ENCODE data around the gene NF1. TPM values are rescaled to one million over a fixed set of nuclear protein-coding genes. Genes with fewer than 3 reads are reported as not detected.

Gene NF1
- total and polyA plus RNA-seq, 3 donors from 2014 or later: 60.6 to 99.0 (median 97.6) TPM

DNA sequence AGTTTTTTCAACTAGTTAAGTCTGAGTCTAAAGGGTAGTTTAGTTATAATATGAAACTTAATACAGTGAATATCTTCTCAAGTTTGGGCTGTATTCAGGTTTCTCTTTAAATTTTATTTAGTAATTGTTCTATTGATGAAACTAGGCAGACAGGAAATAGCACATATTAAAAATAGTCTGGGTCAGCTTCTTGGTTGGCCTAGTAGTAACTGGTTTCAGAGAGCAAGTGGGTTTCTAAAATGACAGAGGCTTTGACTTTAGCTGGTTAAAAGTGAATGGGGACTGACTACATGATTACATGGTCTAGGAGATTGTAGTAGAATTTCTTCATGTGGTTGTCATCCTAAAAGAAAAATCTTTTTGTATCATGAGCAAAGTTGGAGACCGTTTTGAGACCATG, 155.5 kb downstream of the NF1 start:
- 50 to 70% methylated on average over 1 of the region's 1 CpG for WGBS, 2 donors
- intact Hi-C loops (cut with DNase I; ENCODE audit: low total_unique reads): no loop called here
- no peaks in the 10 kb centered on the region for H3K9me3 ChIP-seq

GRCh38 chr17:31251105-31251969, 156.6 kb downstream of the NF1 start:
- no peak for TF ChIP-seq CTCF (IDR thresholded peaks at IDR 0.05)
- no peak for TF ChIP-seq POLR2A (IDR thresholded peaks at IDR 0.05)
- no peaks in the 10 kb centered on the region for H3K9me3 ChIP-seq
- no peaks in the 10 kb centered on the region for H3K27me3 ChIP-seq
- peaks cover 16% of the 10 kb centered on the region for H3K4me1 ChIP-seq
- H3K36me3 ChIP-seq (ENCODE audit: low read depth, missing control alignments): no peaks in the 10 kb centered on the region
- no peak overlapping the region for H3K4me3 ChIP-seq
- DNase-seq: no peak
- intact Hi-C loops (cut with DNase I; ENCODE audit: low total_unique reads): no loop called here
- 66 to 79% methylated on average over 1 of the region's 1 CpG for WGBS, 2 donors
- H3K27ac ChIP-seq: peak overlapping the region in 1 of 2 donors; percentile 18

More for the DNA sequence above, 155.5 kb downstream of the NF1 start:
- DNase-seq: no peak
- H3K36me3 ChIP-seq (ENCODE audit: low read depth, missing control alignments): no peaks in the 10 kb centered on the region
- H3K27me3 ChIP-seq: no peaks in the 10 kb centered on the region
- peaks cover 16% of the 10 kb centered on the region for H3K4me1 ChIP-seq
- H3K4me3 ChIP-seq: no peak overlapping the region
- no peak overlapping the region for H3K27ac ChIP-seq
- TF ChIP-seq POLR2A (IDR thresholded peaks at IDR 0.05): no peak
- no peak for TF ChIP-seq CTCF (IDR thresholded peaks at IDR 0.05)

- no peak overlapping the region for H3K4me3 ChIP-seq
- DNase-seq: no peak
- H3K4me1 ChIP-seq: peaks cover 16% of the 10 kb centered on the region
- no peaks in the 10 kb centered on the region for H3K27me3 ChIP-seq
- intact Hi-C loops (cut with DNase I; ENCODE audit: low total_unique reads): no loop called here
- H3K9me3 ChIP-seq: no peaks in the 10 kb centered on the region
- TF ChIP-seq POLR2A (IDR thresholded peaks at IDR 0.05) (no peak), CTCF (IDR thresholded peaks at IDR 0.05) (no peak)
- no peaks in the 10 kb centered on the region for H3K36me3 ChIP-seq (ENCODE audit: low read depth, missing control alignments)
- H3K27ac ChIP-seq: peak overlapping the region in 1 of 2 donors; percentile 23
Observed at GRCh38 chr17:31251970-31252328, 157.2 kb downstream of the NF1 start.

DNA sequence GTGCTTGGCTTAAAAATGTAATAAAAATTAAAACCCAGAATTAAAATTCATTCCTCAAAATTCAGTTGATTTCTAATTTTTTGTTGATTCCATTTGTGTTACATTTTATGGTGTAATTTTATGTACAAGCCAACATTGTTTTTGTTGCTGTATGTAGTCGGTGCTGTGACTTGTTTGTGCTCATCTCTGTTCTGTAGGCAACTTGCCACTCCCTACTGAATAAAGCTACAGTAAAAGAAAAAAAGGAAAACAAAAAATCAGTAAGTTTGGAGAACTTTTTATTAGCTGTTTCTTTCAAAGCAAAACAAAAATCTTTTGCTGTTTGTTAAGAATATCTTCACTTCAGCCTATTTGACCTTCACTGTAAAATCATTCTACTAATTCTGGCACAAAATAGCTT, 158.0 kb downstream of the NF1 start:
- 33 to 60% methylated on average over 1 of the region's 1 CpG for WGBS, 2 donors
- intact Hi-C loops (cut with DNase I; ENCODE audit: low total_unique reads): no loop called here
- peak overlapping the region in 1 of 2 donors; percentile 23 for H3K27ac ChIP-seq

More for the DNA sequence above, 158.0 kb downstream of the NF1 start:
- no peaks in the 10 kb centered on the region for H3K36me3 ChIP-seq (ENCODE audit: low read depth, missing control alignments)
- no peaks in the 10 kb centered on the region for H3K27me3 ChIP-seq
- peaks cover 16% of the 10 kb centered on the region for H3K4me1 ChIP-seq
- TF ChIP-seq POLR2A (IDR thresholded peaks at IDR 0.05) (no peak), CTCF (IDR thresholded peaks at IDR 0.05) (no peak)
- H3K4me3 ChIP-seq: no peak overlapping the region
- H3K9me3 ChIP-seq: no peaks in the 10 kb centered on the region
- DNase-seq: no peak

All from testis (tissue), 3 donors.